Measurements from ENCODE around the gene TMEM221.

- TF ChIP-seq, protein P1, sequence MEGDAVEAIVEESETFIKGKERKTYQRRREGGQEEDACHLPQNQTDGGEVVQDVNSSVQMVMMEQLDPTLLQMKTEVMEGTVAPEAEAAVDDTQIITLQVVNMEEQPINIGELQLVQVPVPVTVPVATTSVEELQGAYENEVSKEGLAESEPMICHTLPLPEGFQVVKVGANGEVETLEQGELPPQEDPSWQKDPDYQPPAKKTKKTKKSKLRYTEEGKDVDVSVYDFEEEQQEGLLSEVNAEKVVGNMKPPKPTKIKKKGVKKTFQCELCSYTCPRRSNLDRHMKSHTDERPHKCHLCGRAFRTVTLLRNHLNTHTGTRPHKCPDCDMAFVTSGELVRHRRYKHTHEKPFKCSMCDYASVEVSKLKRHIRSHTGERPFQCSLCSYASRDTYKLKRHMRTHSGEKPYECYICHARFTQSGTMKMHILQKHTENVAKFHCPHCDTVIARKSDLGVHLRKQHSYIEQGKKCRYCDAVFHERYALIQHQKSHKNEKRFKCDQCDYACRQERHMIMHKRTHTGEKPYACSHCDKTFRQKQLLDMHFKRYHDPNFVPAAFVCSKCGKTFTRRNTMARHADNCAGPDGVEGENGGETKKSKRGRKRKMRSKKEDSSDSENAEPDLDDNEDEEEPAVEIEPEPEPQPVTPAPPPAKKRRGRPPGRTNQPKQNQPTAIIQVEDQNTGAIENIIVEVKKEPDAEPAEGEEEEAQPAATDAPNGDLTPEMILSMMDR (IDR thresholded peaks at IDR 0.05) = peak in 2 of 4 experiments; percentile 29 to 37
- no peak for TF ChIP-seq POLR2A (IDR thresholded peaks at IDR 0.05)
Measured at GRCh38 chr19:17424743-17425365, 23.6 kb downstream of the TMEM221 start.

All from uterus (tissue), 2 donors.